Ascending aorta (tissue), 2 donors: ENCODE measurements around the gene DIAPH2. TPM values are rescaled to one million over a fixed set of nuclear protein-coding genes. Genes with fewer than 3 reads are reported as not detected.

ENCODE experiments used
- DNase-seq, 2 donors: peaks; one replicate each; pipeline ENCODE4 v3.0.0-alpha.2; 2019; ENCODE audit warnings: low spot score in 2 of 2
- H3K27ac ChIP-seq, 2 donors: fragments of 200-600 bp; sonication (generic); one replicate each; pipeline ENCODE4 v1.5.1; 2016 to 2017; ENCODE audit warnings: mild to moderate bottlenecking in 1 of 2
- H3K27me3 ChIP-seq: fragments of 200-600 bp; sonication (generic); one replicate; pipeline ENCODE4 v1.5.1; 2017
- H3K36me3 ChIP-seq, 2 donors: fragments of 200-600 bp; sonication (generic); one replicate each; pipeline ENCODE4 v1.5.1; 2016
- H3K4me1 ChIP-seq, 2 donors: fragments of 200-600 bp; sonication (generic); one replicate each; pipeline ENCODE4 v1.5.1; 2016 to 2017; ENCODE audit warnings: mild to moderate bottlenecking in 1 of 2
- H3K4me3 ChIP-seq, 2 donors: fragments of 200-600 bp; sonication (generic); one replicate each; pipeline ENCODE4 v1.5.1; 2016 to 2017; ENCODE audit warnings: mild to moderate bottlenecking in 1 of 2
- H3K9me3 ChIP-seq, 2 donors: fragments of 200-600 bp; sonication (generic); one replicate each; pipeline ENCODE4 v1.5.1; 2016
- intact Hi-C: fragments of 100-400 bp; cut with DNase I; formaldehyde crosslinking; loops from one replicate; pipeline ENCODE4 v1.15.1; 2023
- total RNA-seq: library from RNA; depleted of rRNA; stranded (reverse); fragments of >200 nt; gene quantifications from one replicate; pipeline ENCODE4 v1.1.0, GENCODE V29; 2016
- TF ChIP-seq, protein P1 (sequence below), 3 experiments: fragments of 200-600 bp in 2 of 3; fragments of 450-650 bp in 1 of 3; sonication (generic) in 2 of 3; IDR thresholded peaks; one replicate each; pipeline ENCODE4 v1.5.1; 2016 to 2019; ENCODE audit warnings: antibody characterized with exemption in 3 of 3, mild to moderate bottlenecking in 1 of 3, moderate library complexity in 1 of 3

DIAPH2 gene
- total RNA-seq, 1 donor from 2014 or later: 27.9 TPM

DNA sequence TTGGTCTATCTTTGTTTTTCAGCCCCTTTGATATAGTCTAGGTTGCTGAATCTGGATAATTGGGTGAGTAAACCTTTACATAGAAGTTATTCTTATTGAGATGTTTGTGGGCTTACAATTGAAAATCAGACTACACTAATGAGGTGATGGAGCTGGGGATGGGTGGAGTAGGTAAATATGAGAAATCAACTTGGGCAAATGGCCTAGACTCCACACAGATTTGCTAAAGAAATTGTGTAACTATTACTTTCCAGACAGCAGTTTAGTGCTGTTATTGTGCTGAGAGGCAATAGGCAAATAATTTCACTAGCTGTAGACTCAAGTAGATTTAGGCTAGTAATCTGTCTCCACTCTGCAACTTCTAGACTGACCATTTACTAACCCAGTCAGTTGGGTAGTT is 8.2 kb downstream of the DIAPH2 start:
- intact Hi-C loops: no loop called here
- no peaks in the 10 kb centered on the region for H3K36me3 ChIP-seq
- TF ChIP-seq, protein P1, sequence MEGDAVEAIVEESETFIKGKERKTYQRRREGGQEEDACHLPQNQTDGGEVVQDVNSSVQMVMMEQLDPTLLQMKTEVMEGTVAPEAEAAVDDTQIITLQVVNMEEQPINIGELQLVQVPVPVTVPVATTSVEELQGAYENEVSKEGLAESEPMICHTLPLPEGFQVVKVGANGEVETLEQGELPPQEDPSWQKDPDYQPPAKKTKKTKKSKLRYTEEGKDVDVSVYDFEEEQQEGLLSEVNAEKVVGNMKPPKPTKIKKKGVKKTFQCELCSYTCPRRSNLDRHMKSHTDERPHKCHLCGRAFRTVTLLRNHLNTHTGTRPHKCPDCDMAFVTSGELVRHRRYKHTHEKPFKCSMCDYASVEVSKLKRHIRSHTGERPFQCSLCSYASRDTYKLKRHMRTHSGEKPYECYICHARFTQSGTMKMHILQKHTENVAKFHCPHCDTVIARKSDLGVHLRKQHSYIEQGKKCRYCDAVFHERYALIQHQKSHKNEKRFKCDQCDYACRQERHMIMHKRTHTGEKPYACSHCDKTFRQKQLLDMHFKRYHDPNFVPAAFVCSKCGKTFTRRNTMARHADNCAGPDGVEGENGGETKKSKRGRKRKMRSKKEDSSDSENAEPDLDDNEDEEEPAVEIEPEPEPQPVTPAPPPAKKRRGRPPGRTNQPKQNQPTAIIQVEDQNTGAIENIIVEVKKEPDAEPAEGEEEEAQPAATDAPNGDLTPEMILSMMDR (IDR thresholded peaks at IDR 0.05): no peak
- H3K27ac ChIP-seq: peak overlapping the region in 1 of 2 donors; percentile 32
- H3K4me3 ChIP-seq: no peak overlapping the region
- no peaks in the 10 kb centered on the region for H3K9me3 ChIP-seq
- no peaks in the 10 kb centered on the region for H3K4me1 ChIP-seq
- no peak for DNase-seq
- H3K27me3 ChIP-seq: no peaks in the 10 kb centered on the region

DNA sequence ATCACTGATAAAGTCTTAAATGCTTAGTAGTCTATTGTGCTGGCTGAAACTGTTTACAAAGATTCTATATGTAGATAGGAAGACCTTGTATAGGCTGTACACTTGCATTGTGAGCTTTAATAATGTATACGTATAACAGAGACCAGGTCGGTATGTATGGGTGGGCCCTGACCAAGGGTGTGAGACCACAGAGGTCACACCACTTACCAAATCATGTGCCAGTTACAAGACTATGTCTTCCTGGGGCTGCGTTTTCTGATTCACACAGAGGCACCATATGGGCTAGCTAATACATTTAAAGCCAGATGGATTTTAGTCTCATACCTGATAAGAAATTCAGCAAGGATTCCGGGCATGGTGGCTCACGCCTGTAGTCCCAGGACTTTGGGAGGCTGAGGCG is 8.8 kb downstream of the DIAPH2 start:
- H3K4me1 ChIP-seq: no peaks in the 10 kb centered on the region
- intact Hi-C loops: no loop called here
- TF ChIP-seq, protein P1 (IDR thresholded peaks at IDR 0.05): no peak
- no peak for DNase-seq
- no peaks in the 10 kb centered on the region for H3K9me3 ChIP-seq
- H3K36me3 ChIP-seq: no peaks in the 10 kb centered on the region
- no peak overlapping the region for H3K27ac ChIP-seq
- no peak overlapping the region for H3K4me3 ChIP-seq
- no peaks in the 10 kb centered on the region for H3K27me3 ChIP-seq

DNA sequence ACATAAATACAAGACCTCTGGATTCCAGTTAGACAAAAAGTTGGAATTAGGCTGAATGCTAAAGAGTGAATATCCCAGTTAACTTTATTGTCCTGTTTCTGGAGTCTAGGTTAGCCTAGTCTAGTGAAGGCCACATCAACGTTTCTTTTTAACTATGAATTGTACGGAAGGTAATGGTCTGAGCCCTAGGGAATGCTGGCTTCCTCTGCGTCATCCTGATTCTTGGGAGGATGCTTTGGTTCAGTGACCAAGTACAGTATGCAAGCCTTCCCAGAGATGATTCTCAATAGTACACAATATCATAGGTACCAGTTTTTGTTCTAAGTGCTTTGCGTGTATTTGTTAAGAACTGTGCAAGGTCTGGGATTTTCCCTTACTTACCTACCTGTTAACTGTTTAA is 11.8 kb downstream of the DIAPH2 start:
- no peaks in the 10 kb centered on the region for H3K36me3 ChIP-seq
- no peaks in the 10 kb centered on the region for H3K4me1 ChIP-seq
- intact Hi-C loops: no loop called here
- TF ChIP-seq, protein P1 (IDR thresholded peaks at IDR 0.05): no peak
- no peaks in the 10 kb centered on the region for H3K27me3 ChIP-seq
- no peaks in the 10 kb centered on the region for H3K9me3 ChIP-seq
- H3K27ac ChIP-seq: no peak overlapping the region
- H3K4me3 ChIP-seq: no peak overlapping the region
- no peak for DNase-seq

DNA sequence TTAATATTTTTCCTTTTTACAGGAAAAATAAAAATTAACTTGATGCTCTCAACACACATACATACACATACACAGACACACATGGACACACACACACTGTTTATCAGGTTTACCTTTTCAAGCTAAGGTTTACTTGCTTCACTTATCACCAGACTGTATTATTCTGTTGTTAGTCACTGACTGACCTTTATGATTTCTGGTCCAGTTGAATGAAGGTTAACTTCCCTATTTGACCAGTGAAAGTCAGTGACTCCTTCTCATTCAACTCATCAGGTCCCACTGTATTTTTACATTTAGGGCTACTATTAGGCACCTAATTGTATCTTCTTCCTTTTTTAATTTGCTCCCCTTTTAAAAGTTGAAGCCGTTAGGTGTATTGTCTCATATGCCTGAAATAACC is 16.0 kb downstream of the DIAPH2 start:
- peaks cover 0 to 3% of the 10 kb centered on the region in 2 donors for H3K4me1 ChIP-seq
- no peak overlapping the region for H3K27ac ChIP-seq
- DNase-seq: no peak
- no peaks in the 10 kb centered on the region for H3K9me3 ChIP-seq
- H3K36me3 ChIP-seq: no peaks in the 10 kb centered on the region
- intact Hi-C loops: no loop called here
- no peaks in the 10 kb centered on the region for H3K27me3 ChIP-seq
- TF ChIP-seq, protein P1 (IDR thresholded peaks at IDR 0.05): no peak
- no peak overlapping the region for H3K4me3 ChIP-seq

DNA sequence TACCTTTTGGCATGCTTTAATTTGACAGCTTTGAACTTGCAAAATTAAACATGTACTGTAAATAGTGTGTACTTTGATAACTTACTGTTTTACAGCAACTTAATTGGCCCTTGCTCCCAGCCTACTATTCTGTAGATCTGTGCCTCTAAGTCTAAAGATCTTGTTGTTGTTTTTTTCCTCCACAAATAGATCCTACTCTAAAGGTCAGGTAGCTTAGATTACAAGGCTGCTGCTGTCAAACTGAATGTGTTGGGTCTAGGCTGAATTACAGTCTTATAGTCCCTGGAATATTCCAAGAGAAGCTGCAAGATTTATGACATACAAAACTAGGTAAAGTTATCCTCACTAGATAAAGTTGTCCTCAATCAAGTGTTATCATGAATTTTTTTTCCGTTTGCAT is 18.7 kb downstream of the DIAPH2 start:
- Histone ChIP-seq H3K36me3 (no peaks in the 10 kb centered on the region), H3K9me3 (no peaks in the 10 kb centered on the region), H3K4me1 (peaks cover 0 to 3% of the 10 kb centered on the region in 2 donors), H3K27me3 (no peaks in the 10 kb centered on the region), H3K4me3 (no peak overlapping the region), H3K27ac (no peak overlapping the region)
- TF ChIP-seq, protein P1 (IDR thresholded peaks at IDR 0.05): no peak
- intact Hi-C loops: no loop called here
- no peak for DNase-seq

DNA sequence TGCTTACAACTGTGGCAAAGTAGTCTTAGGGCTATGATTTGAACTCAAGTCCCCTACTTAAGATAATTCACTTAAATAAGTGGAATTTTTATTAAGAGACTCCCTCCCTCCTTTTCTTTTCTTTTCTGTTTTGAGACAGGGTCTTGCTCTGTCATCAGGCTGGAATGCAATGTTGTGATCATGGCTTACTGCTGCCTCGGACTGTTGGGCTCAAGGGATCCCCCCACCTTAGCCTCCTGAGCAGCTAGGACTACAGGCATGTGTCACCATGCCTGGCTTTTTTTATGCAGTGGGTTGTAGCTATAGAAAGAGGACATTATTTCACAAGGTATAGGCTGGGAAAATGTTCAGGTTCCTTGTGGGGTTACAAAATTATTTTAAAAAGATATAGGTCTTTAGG is 19.2 kb downstream of the DIAPH2 start:
- no peak overlapping the region for H3K27ac ChIP-seq
- intact Hi-C loops: no loop called here

More for the DNA sequence above, 19.2 kb downstream of the DIAPH2 start:
- DNase-seq: no peak
- Histone ChIP-seq H3K27me3 (no peaks in the 10 kb centered on the region), H3K9me3 (no peaks in the 10 kb centered on the region), H3K4me1 (peaks cover 0 to 3% of the 10 kb centered on the region in 2 donors), H3K36me3 (no peaks in the 10 kb centered on the region), H3K4me3 (no peak overlapping the region)
- TF ChIP-seq, protein P1 (IDR thresholded peaks at IDR 0.05): no peak
